GM12874 (cell line): Measurements from ENCODE around the gene GPR157.

Experiments used
- CTCF ChIP-seq: IDR thresholded peaks from 2 replicates; pipeline ENCODE4 v1.5.1; 2011; ENCODE audit warnings: low read depth, mild to moderate bottlenecking, control low read depth, low read length, moderate library complexity; ENCODE audit not compliant: insufficient read depth

The GPR157 gene

GRCh38 chr1:9153152-9153551 is 24.2 kb upstream of the GPR157 start:
- TF ChIP-seq CTCF = no peak

GRCh38 chr1:9152535-9152934 is 23.6 kb upstream of the GPR157 start:
- TF ChIP-seq CTCF = no peak

- no peak for TF ChIP-seq CTCF
Observed at GRCh38 chr1:9151328-9151860, 22.5 kb upstream of the GPR157 start.

- TF ChIP-seq CTCF = no peak
Observed at GRCh38 chr1:9150582-9151327, 21.9 kb upstream of the GPR157 start.

GRCh38 chr1:9149837-9150581 is 21.1 kb upstream of the GPR157 start:
- no peak for TF ChIP-seq CTCF

GRCh38 chr1:9149151-9149550 is 20.2 kb upstream of the GPR157 start:
- TF ChIP-seq CTCF = no peak

GRCh38 chr1:9146156-9146555 is 17.3 kb upstream of the GPR157 start:
- TF ChIP-seq CTCF = no peak
